ENCODE results near the gene GNAL. TPM values are rescaled to one million over a fixed set of nuclear protein-coding genes. Genes with fewer than 3 reads are reported as not detected.

Gene GNAL
- total RNA-seq, 6 donors from 2014 or later: 1.00 to 6.7 (median 3.5) TPM

GRCh38 chr18:11785444-11786055 is 96.5 kb downstream of the GNAL start:
- H3K27ac ChIP-seq: no peak overlapping the region
- no peak for TF ChIP-seq CTCF (IDR thresholded peaks at IDR 0.05)
- no peak for TF ChIP-seq POLR2AphosphoS5 (IDR thresholded peaks at IDR 0.05)
- TF ChIP-seq EP300 (IDR thresholded peaks at IDR 0.05): no peak
- no peak for TF ChIP-seq POLR2A (IDR thresholded peaks at IDR 0.05)
- no peaks in the 10 kb centered on the region for H3K9me3 ChIP-seq
- WGBS, 2 donors: 29% methylated on average over 9 of the region's 9 CpGs
- H3K27me3 ChIP-seq: no peaks in the 10 kb centered on the region
- no peaks in the 10 kb centered on the region for H3K36me3 ChIP-seq
- no peak for ATAC-seq (ENCODE audit: low FRiP score in 2 of 2)
- no peaks in the 10 kb centered on the region for H3K4me1 ChIP-seq
- no peak overlapping the region for H3K4me3 ChIP-seq
- DNase-seq: no peak

- 63 to 67% methylated on average over 7 of the region's 7 CpGs for WGBS, 2 donors
- H3K4me3 ChIP-seq: no peak overlapping the region
- no peak overlapping the region for H3K27ac ChIP-seq
- ATAC-seq (ENCODE audit: low FRiP score in 2 of 2): no peak
- no peaks in the 10 kb centered on the region for H3K36me3 ChIP-seq
- H3K9me3 ChIP-seq: no peaks in the 10 kb centered on the region
- DNase-seq: no peak
- no peaks in the 10 kb centered on the region for H3K27me3 ChIP-seq
- TF ChIP-seq CTCF (IDR thresholded peaks at IDR 0.05): no peak
- no peak for TF ChIP-seq EP300 (IDR thresholded peaks at IDR 0.05)
- TF ChIP-seq POLR2AphosphoS5 (IDR thresholded peaks at IDR 0.05): no peak
- no peak for TF ChIP-seq POLR2A (IDR thresholded peaks at IDR 0.05)
- no peaks in the 10 kb centered on the region for H3K4me1 ChIP-seq
Observed at GRCh38 chr18:11789716-11790510, 100.8 kb downstream of the GNAL start.

- H3K27me3 ChIP-seq: no peaks in the 10 kb centered on the region
- H3K27ac ChIP-seq: no peak overlapping the region
- no peaks in the 10 kb centered on the region for H3K36me3 ChIP-seq
- no peak for TF ChIP-seq POLR2A (IDR thresholded peaks at IDR 0.05)
- no peak for TF ChIP-seq POLR2AphosphoS5 (IDR thresholded peaks at IDR 0.05)
- no peak for TF ChIP-seq EP300 (IDR thresholded peaks at IDR 0.05)
- TF ChIP-seq CTCF (IDR thresholded peaks at IDR 0.05): no peak
- no peak for ATAC-seq (ENCODE audit: low FRiP score in 2 of 2)
- H3K4me3 ChIP-seq: no peak overlapping the region
- H3K9me3 ChIP-seq: no peaks in the 10 kb centered on the region
- H3K4me1 ChIP-seq: no peaks in the 10 kb centered on the region
- 72 to 82% methylated on average over 3 of the region's 3 CpGs for WGBS, 2 donors
- no peak for DNase-seq
Observed at GRCh38 chr18:11791131-11791530, 102.1 kb downstream of the GNAL start.

- ATAC-seq (ENCODE audit: low FRiP score in 2 of 2): no peak
Observed at GRCh38 chr18:11792632-11793031, 103.6 kb downstream of the GNAL start.

More at GRCh38 chr18:11792632-11793031, 103.6 kb downstream of the GNAL start:
- Histone ChIP-seq H3K27me3 (no peaks in the 10 kb centered on the region), H3K4me1 (no peaks in the 10 kb centered on the region), H3K4me3 (no peak overlapping the region), H3K27ac (no peak overlapping the region), H3K36me3 (no peaks in the 10 kb centered on the region), H3K9me3 (no peaks in the 10 kb centered on the region)
- no peak for DNase-seq
- no peak for TF ChIP-seq EP300 (IDR thresholded peaks at IDR 0.05)
- no peak for TF ChIP-seq POLR2A (IDR thresholded peaks at IDR 0.05)
- no peak for TF ChIP-seq POLR2AphosphoS5 (IDR thresholded peaks at IDR 0.05)
- no peak for TF ChIP-seq CTCF (IDR thresholded peaks at IDR 0.05)
